Keratinocyte (primary cell): ENCODE measurements around the gene UNG. TPM values are rescaled to one million over a fixed set of nuclear protein-coding genes. Genes with fewer than 3 reads are reported as not detected.
A peak's percentile ranks its signal among the peaks of the same experiment; 100 is the strongest.

ENCODE experiments used
- DNase-seq: peaks from one replicate; pipeline ENCODE4 v3.0.0-alpha.2; 2011; ENCODE audit warnings: low read depth, missing footprints, low spot score
- FAIRE-seq: peaks from 2 replicates; lab custom pipeline; 2011; peaks lifted over from hg19 to GRCh38; lab: Jason Lieb, UNC
- H2AFZ ChIP-seq: 2 replicates; pipeline ENCODE4 v1.6.0; 2012; ENCODE audit warnings: low read length, control low read depth, inconsistent platforms; ENCODE audit not compliant: control insufficient read depth
- H3K27ac ChIP-seq: 2 replicates; pipeline ENCODE4 v1.5.1; 2011; ENCODE audit warnings: low read length; ENCODE audit not compliant: control insufficient read depth, insufficient read depth
- H3K27me3 ChIP-seq: 3 replicates; pipeline ENCODE4 v1.6.0; 2011; ENCODE audit warnings: low read length; ENCODE audit not compliant: control insufficient read depth, insufficient read depth; ENCODE audit errors: extremely low read depth
- H3K36me3 ChIP-seq, 2 experiments: 2 replicates in 1 of 2; 3 replicates in 1 of 2; pipeline ENCODE4 v1.5.1; 2011; ENCODE audit warnings: low read length in 2 of 2, mild to moderate bottlenecking in 1 of 2; ENCODE audit not compliant: control insufficient read depth in 2 of 2, insufficient read depth in 2 of 2; ENCODE audit errors: extremely low read depth in 1 of 2
- H3K4me1 ChIP-seq: 3 replicates; pipeline ENCODE4 v1.5.1; 2011; ENCODE audit warnings: low read length; ENCODE audit not compliant: control insufficient read depth, insufficient read depth; ENCODE audit errors: extremely low read depth
- H3K4me2 ChIP-seq: 3 replicates; pipeline ENCODE4 v1.6.0; 2011; ENCODE audit warnings: low read depth, low read length; ENCODE audit not compliant: control insufficient read depth, insufficient read depth; ENCODE audit errors: extremely low read depth
- H3K4me3 ChIP-seq, 3 experiments: fragments of 200-600 bp in 1 of 3; sonication (generic) in 1 of 3; 2 replicates in 2 of 3; 3 replicates in 1 of 3; pipeline ENCODE4 v1.5.1; 2011 to 2016; ENCODE audit warnings: low read length in 3 of 3, mild to moderate bottlenecking in 3 of 3, control low read depth in 2 of 3, inconsistent platforms in 1 of 3, low read depth in 1 of 3, mixed read lengths in 1 of 3, mixed run types in 1 of 3, moderate library complexity in 1 of 3; ENCODE audit not compliant: control insufficient read depth in 2 of 3, insufficient read depth in 2 of 3; ENCODE audit errors: extremely low read depth in 1 of 3
- H3K79me2 ChIP-seq: 2 replicates; pipeline ENCODE4 v1.6.0; 2012; ENCODE audit warnings: low read length; ENCODE audit not compliant: control insufficient read depth, insufficient read depth
- H3K9ac ChIP-seq: 3 replicates; pipeline ENCODE4 v1.6.0; 2011; ENCODE audit warnings: low read length; ENCODE audit not compliant: control insufficient read depth, insufficient read depth; ENCODE audit errors: extremely low read depth
- H3K9me1 ChIP-seq: 3 replicates; pipeline ENCODE4 v1.6.0; 2011; ENCODE audit warnings: low read length; ENCODE audit not compliant: control insufficient read depth, insufficient read depth; ENCODE audit errors: extremely low read depth
- H3K9me3 ChIP-seq: 2 replicates; pipeline ENCODE4 v1.5.1; 2012; ENCODE audit warnings: low read depth, low read length; ENCODE audit not compliant: control insufficient read depth
- H4K20me1 ChIP-seq: 3 replicates; pipeline ENCODE4 v1.6.0; 2011; ENCODE audit warnings: low read length; ENCODE audit not compliant: control insufficient read depth, insufficient read depth; ENCODE audit errors: extremely low read depth
- EZH2 ChIP-seq: IDR thresholded peaks from one replicate; pipeline ENCODE4 v1.6.1; 2012; ENCODE audit warnings: inconsistent platforms, mild to moderate bottlenecking, low read length, moderate library complexity
- dilution Hi-C: fragments of 300-500 bp; cut with MboI; formaldehyde crosslinking; loops from one replicate; pipeline ENCODE4 v1.7.0; 2020; ENCODE audit warnings: low sequenced_read_pairs; ENCODE audit not compliant: extremely low pct_ligation_motif_present
- polyA plus RNA-seq, 5 experiments: library from polyadenylated mRNA; depleted of rRNA in 3 of 5; stranded (reverse) in 3 of 5; stranded (forward) in 1 of 5; unstranded in 1 of 5; fragments of >200 nt; gene quantifications; 1 replicate in 1 of 5; 2 replicates in 3 of 5; 3 replicates in 1 of 5; pipeline versions ENCODE4 v1.2.1 to v1.2.3, GENCODE V29; 2011 to 2012; ENCODE audit warnings: missing spikeins in 2 of 5, low read depth in 1 of 5, low replicate concordance in 1 of 5
- TF ChIP-seq, protein P1 (sequence below), 3 experiments: IDR thresholded peaks in 1 of 3; conservative IDR thresholded peaks in 1 of 3; optimal IDR thresholded peaks in 1 of 3; 2 replicates in 2 of 3; 3 replicates in 1 of 3; pipeline versions ENCODE3 to v1.5.1; 2011; ENCODE audit warnings: low read length in 3 of 3, mild to moderate bottlenecking in 3 of 3, moderate library complexity in 2 of 3, control low read depth in 1 of 3, inconsistent platforms in 1 of 3; ENCODE audit not compliant: insufficient read depth in 2 of 3; ENCODE audit errors: extremely low read depth in 1 of 3

Gene UNG
- polyA plus RNA-seq, 1 donor (not counting 4 experiments of a cell fraction or from before 2014, with no cell fraction given), result 26.3 TPM

- peak; percentile 87 for FAIRE-seq
These were observed 4.1 kb upstream of the UNG start, which contains the start of gene ALKBH2 for GRCh38 chr12:109093022-109093918. TSS of gene ALKBH2 (minus strand) at chr12:109093472. CDS start at chr12:109092786, 686 bp downstream.

DNA sequence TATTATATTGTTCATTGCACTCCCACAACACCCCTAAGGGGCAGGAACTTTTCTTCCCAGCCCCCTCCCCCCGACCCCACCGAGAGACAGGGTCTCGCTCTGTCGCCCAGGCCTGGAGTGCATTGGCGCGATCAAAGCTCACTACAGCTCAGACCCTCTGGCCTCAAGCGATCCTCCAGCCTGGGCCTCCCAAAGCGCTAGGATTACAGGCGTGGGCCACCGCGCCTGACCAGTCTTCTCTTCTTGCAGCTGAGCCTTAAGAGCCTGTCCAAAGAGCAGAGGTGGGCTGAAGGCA is 310 bp upstream of the UNG start:
- FAIRE-seq (no peak), DNase-seq (no peak)
- no peaks in the 10 kb centered on the region for H3K9me1 ChIP-seq
- TF ChIP-seq EZH2, result no peak
- TF ChIP-seq, protein P1, sequence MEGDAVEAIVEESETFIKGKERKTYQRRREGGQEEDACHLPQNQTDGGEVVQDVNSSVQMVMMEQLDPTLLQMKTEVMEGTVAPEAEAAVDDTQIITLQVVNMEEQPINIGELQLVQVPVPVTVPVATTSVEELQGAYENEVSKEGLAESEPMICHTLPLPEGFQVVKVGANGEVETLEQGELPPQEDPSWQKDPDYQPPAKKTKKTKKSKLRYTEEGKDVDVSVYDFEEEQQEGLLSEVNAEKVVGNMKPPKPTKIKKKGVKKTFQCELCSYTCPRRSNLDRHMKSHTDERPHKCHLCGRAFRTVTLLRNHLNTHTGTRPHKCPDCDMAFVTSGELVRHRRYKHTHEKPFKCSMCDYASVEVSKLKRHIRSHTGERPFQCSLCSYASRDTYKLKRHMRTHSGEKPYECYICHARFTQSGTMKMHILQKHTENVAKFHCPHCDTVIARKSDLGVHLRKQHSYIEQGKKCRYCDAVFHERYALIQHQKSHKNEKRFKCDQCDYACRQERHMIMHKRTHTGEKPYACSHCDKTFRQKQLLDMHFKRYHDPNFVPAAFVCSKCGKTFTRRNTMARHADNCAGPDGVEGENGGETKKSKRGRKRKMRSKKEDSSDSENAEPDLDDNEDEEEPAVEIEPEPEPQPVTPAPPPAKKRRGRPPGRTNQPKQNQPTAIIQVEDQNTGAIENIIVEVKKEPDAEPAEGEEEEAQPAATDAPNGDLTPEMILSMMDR (optimal IDR thresholded peaks at IDR 0.05 in 1 of 3, IDR thresholded peaks at IDR 0.05 in 1 of 3, conservative IDR thresholded peaks at IDR 0.05 in 1 of 3; ENCODE audit: extremely low read depth in 1 of 3, insufficient read depth in 2 of 3, low read length in 3 of 3), result no peak
- peak overlapping the region; percentile 54 for H3K4me2 ChIP-seq
- H3K27me3 ChIP-seq, result no peaks in the 10 kb centered on the region
- H3K36me3 ChIP-seq, result peaks cover 6% of the 10 kb centered on the region in 2 experiments
- no peak overlapping the region for H3K9ac ChIP-seq
- no peaks in the 10 kb centered on the region for H3K9me3 ChIP-seq
- dilution Hi-C loops, result no loop called here
- H4K20me1 ChIP-seq, result no peaks in the 10 kb centered on the region
- no peak overlapping the region for H3K27ac ChIP-seq
- H2AFZ ChIP-seq, result peak overlapping the region; percentile 32
- peaks cover 16% of the 10 kb centered on the region for H3K4me1 ChIP-seq
- H3K4me3 ChIP-seq, result peak overlapping the region; percentile 23 to 77 (median 72)
- H3K79me2 ChIP-seq, result peaks cover 12% of the 10 kb centered on the region

More at GRCh38 chr12:109093022-109093918, 4.1 kb upstream of the UNG start, which contains the start of gene ALKBH2:
- Histone ChIP-seq H3K36me3 (peaks cover 4 to 5% of the 10 kb centered on the region in 2 experiments), H3K27me3 (no peaks in the 10 kb centered on the region), H3K4me3 (peak within 1 kb of the TSS; percentile 50 to 91 (median 87)), H3K4me2 (peak within 1 kb of the TSS; percentile 95), H3K4me1 (peaks cover 12% of the 10 kb centered on the region), H3K9me3 (no peaks in the 10 kb centered on the region), H4K20me1 (no peaks in the 10 kb centered on the region), H2AFZ (peak within 1 kb of the TSS; percentile 91), H3K27ac (peak within 1 kb of the TSS; percentile 82), H3K79me2 (peaks cover 16% of the 10 kb centered on the region), H3K9ac (peak within 1 kb of the TSS; percentile 82), H3K9me1 (no peaks in the 10 kb centered on the region)
- TF ChIP-seq, protein P1 (optimal IDR thresholded peaks at IDR 0.05 in 1 of 3, IDR thresholded peaks at IDR 0.05 in 1 of 3, conservative IDR thresholded peaks at IDR 0.05 in 1 of 3; ENCODE audit: extremely low read depth in 1 of 3, insufficient read depth in 2 of 3, low read length in 3 of 3), result peak; percentile 95 to 100 (median 100)
- TF ChIP-seq EZH2, result no peak
- peak; percentile 64 for DNase-seq
- dilution Hi-C loops, result no loop called here
